Measurements from ENCODE around the gene RBKS.
"Not testable (repeated sequence)": the region's sequence is repeated elsewhere in the genome, so short reads cannot be mapped to it uniquely, and the experiment has no call there.

The RBKS gene

GRCh38 chr2:27869763-27870162 lies 20.4 kb downstream of the RBKS start:
- DNase-seq: no peak

- DNase-seq: no peak
Observed at GRCh38 chr2:27866237-27866636, 23.9 kb downstream of the RBKS start.

- DNase-seq: not testable (repeated sequence)
Observed at GRCh38 chr2:27863955-27864354, 26.2 kb downstream of the RBKS start.

- DNase-seq: no peak
Observed at GRCh38 chr2:27863146-27863545, 27.0 kb downstream of the RBKS start.

- no peak for DNase-seq
Observed at GRCh38 chr2:27860111-27860510, 30.1 kb downstream of the RBKS start.

GRCh38 chr2:27857417-27858172 lies 32.6 kb downstream of the RBKS start:
- no peak for DNase-seq

GRCh38 chr2:27856956-27857355 lies 33.2 kb downstream of the RBKS start:
- DNase-seq: no peak

- no peak for DNase-seq
Observed at GRCh38 chr2:27856386-27856785, 33.8 kb downstream of the RBKS start.

- no peak for DNase-seq
Observed at GRCh38 chr2:27855476-27855875, 34.7 kb downstream of the RBKS start.

GRCh38 chr2:27854229-27854862 lies 35.8 kb downstream of the RBKS start:
- no peak for DNase-seq

- DNase-seq: no peak
Observed at GRCh38 chr2:27852691-27853090, 37.5 kb downstream of the RBKS start.

- no peak for DNase-seq
Observed at GRCh38 chr2:27849558-27850205, 40.5 kb downstream of the RBKS start.

GRCh38 chr2:27847333-27847732 lies 42.9 kb downstream of the RBKS start:
- DNase-seq: no peak

- no peak for DNase-seq
Observed at GRCh38 chr2:27844821-27845255, 45.3 kb downstream of the RBKS start.

GRCh38 chr2:27843992-27844391 lies 46.2 kb downstream of the RBKS start:
- no peak for DNase-seq

GRCh38 chr2:27842894-27843293 lies 47.3 kb downstream of the RBKS start:
- DNase-seq: no peak

- DNase-seq: no peak
Observed at GRCh38 chr2:27839022-27839618, 51.1 kb downstream of the RBKS start.

- no peak for DNase-seq
Observed at GRCh38 chr2:27838502-27838901, 51.7 kb downstream of the RBKS start.

- no peak for DNase-seq
Observed at GRCh38 chr2:27833931-27834330, 56.3 kb downstream of the RBKS start.

- DNase-seq: no peak
Observed at GRCh38 chr2:27832396-27832795, 57.8 kb downstream of the RBKS start.

- no peak for DNase-seq
Observed at GRCh38 chr2:27831279-27832050, 58.7 kb downstream of the RBKS start.

- no peak for DNase-seq
Observed at GRCh38 chr2:27830656-27831055, 59.5 kb downstream of the RBKS start.

GRCh38 chr2:27829791-27830190 lies 60.4 kb downstream of the RBKS start:
- no peak for DNase-seq
